ENCODE measurements around the gene PIAS1. TPM values are rescaled to one million over a fixed set of nuclear protein-coding genes. Genes with fewer than 3 reads are reported as not detected.

Gene PIAS1
- total and polyA plus RNA-seq, 2 donors from 2014 or later = 10.6 to 44.3 TPM

GRCh38 chr15:68124700-68125099, 70.6 kb downstream of the PIAS1 start:
- no peaks in the 10 kb centered on the region for H3K4me1 ChIP-seq (ENCODE audit: control insufficient read depth in 2 of 3, insufficient read depth in 2 of 3, low read depth in 1 of 3, low read length in 3 of 3)
- no peaks in the 10 kb centered on the region for H3K9me3 ChIP-seq (ENCODE audit: control insufficient read depth in 2 of 3, insufficient read depth in 1 of 3, low read length in 3 of 3)
- no peak overlapping the region for H3K9ac ChIP-seq (ENCODE audit: low read length in 3 of 3)
- intact Hi-C loops (cut with DNase I) = no loop called here
- FAIRE-seq = no peak
- H3K36me3 ChIP-seq (ENCODE audit: control insufficient read depth in 2 of 3, insufficient read depth in 3 of 3, low read length in 3 of 3) = no peaks in the 10 kb centered on the region
- no peak overlapping the region for H3K4me3 ChIP-seq (ENCODE audit: low read length in 3 of 3)
- H3K27me3 ChIP-seq (ENCODE audit: control insufficient read depth, insufficient read depth, low read length) = no peaks in the 10 kb centered on the region
- no peak for TF ChIP-seq CTCF (IDR thresholded peaks at IDR 0.05; ENCODE audit: borderline replicate concordance, extremely low read depth, insufficient read depth)
- no peak overlapping the region for H3K27ac ChIP-seq (ENCODE audit: low read depth in 2 of 2, low read length in 2 of 2)
- DNase-seq = no peak

GRCh38 chr15:68126396-68126795, 72.3 kb downstream of the PIAS1 start:
- H3K4me3 ChIP-seq (ENCODE audit: low read length in 3 of 3) = no peak overlapping the region
- no peak overlapping the region for H3K9ac ChIP-seq (ENCODE audit: low read length in 3 of 3)
- no peak overlapping the region for H3K27ac ChIP-seq (ENCODE audit: low read depth in 2 of 2, low read length in 2 of 2)
- H3K9me3 ChIP-seq (ENCODE audit: control insufficient read depth in 2 of 3, insufficient read depth in 1 of 3, low read length in 3 of 3) = no peaks in the 10 kb centered on the region
- H3K36me3 ChIP-seq (ENCODE audit: control insufficient read depth in 2 of 3, insufficient read depth in 3 of 3, low read length in 3 of 3) = no peaks in the 10 kb centered on the region
- no peak for TF ChIP-seq CTCF (IDR thresholded peaks at IDR 0.05; ENCODE audit: borderline replicate concordance, extremely low read depth, insufficient read depth)
- FAIRE-seq = no peak
- H3K27me3 ChIP-seq (ENCODE audit: control insufficient read depth, insufficient read depth, low read length) = no peaks in the 10 kb centered on the region
- intact Hi-C loops (cut with DNase I) = no loop called here
- no peaks in the 10 kb centered on the region for H3K4me1 ChIP-seq (ENCODE audit: control insufficient read depth in 2 of 3, insufficient read depth in 2 of 3, low read depth in 1 of 3, low read length in 3 of 3)
- DNase-seq = no peak

- H3K4me3 ChIP-seq (ENCODE audit: low read length in 3 of 3) = no peak overlapping the region
- H3K36me3 ChIP-seq (ENCODE audit: control insufficient read depth in 2 of 3, insufficient read depth in 3 of 3, low read length in 3 of 3) = no peaks in the 10 kb centered on the region
- FAIRE-seq (no peak), DNase-seq (no peak)
- intact Hi-C loops (cut with DNase I) = no loop called here
- TF ChIP-seq CTCF (IDR thresholded peaks at IDR 0.05; ENCODE audit: borderline replicate concordance, extremely low read depth, insufficient read depth) = no peak
- H3K4me1 ChIP-seq (ENCODE audit: control insufficient read depth in 2 of 3, insufficient read depth in 2 of 3, low read depth in 1 of 3, low read length in 3 of 3) = no peaks in the 10 kb centered on the region
- no peaks in the 10 kb centered on the region for H3K9me3 ChIP-seq (ENCODE audit: control insufficient read depth in 2 of 3, insufficient read depth in 1 of 3, low read length in 3 of 3)
- no peak overlapping the region for H3K27ac ChIP-seq (ENCODE audit: low read depth in 2 of 2, low read length in 2 of 2)
- no peak overlapping the region for H3K9ac ChIP-seq (ENCODE audit: low read length in 3 of 3)
- H3K27me3 ChIP-seq (ENCODE audit: control insufficient read depth, insufficient read depth, low read length) = no peaks in the 10 kb centered on the region
Observed at GRCh38 chr15:68129072-68129471, 75.0 kb downstream of the PIAS1 start.

GRCh38 chr15:68130851-68131250, 76.7 kb downstream of the PIAS1 start:
- no peak for FAIRE-seq
- Histone ChIP-seq H3K9me3 (ENCODE audit: control insufficient read depth in 2 of 3, insufficient read depth in 1 of 3, low read length in 3 of 3) (no peaks in the 10 kb centered on the region), H3K4me3 (ENCODE audit: low read length in 3 of 3) (no peak overlapping the region), H3K27me3 (ENCODE audit: control insufficient read depth, insufficient read depth, low read length) (no peaks in the 10 kb centered on the region), H3K27ac (ENCODE audit: low read depth in 2 of 2, low read length in 2 of 2) (no peak overlapping the region), H3K36me3 (ENCODE audit: control insufficient read depth in 2 of 3, insufficient read depth in 3 of 3, low read length in 3 of 3) (no peaks in the 10 kb centered on the region), H3K4me1 (ENCODE audit: control insufficient read depth in 2 of 3, insufficient read depth in 2 of 3, low read depth in 1 of 3, low read length in 3 of 3) (no peaks in the 10 kb centered on the region), H3K9ac (ENCODE audit: low read length in 3 of 3) (no peak overlapping the region)
- TF ChIP-seq CTCF (IDR thresholded peaks at IDR 0.05; ENCODE audit: borderline replicate concordance, extremely low read depth, insufficient read depth) = no peak
- intact Hi-C loops (cut with DNase I) = no loop called here
- DNase-seq = no peak
